GM21717 (cell line): Measurements from ENCODE around the gene SYNGR4.

Experiments
- ATAC-seq: cut with Tn5 transposase; IDR thresholded peaks from one replicate; pipeline ENCODE4 v1.9.1; 2021; ENCODE audit warnings: mild to moderate bottlenecking, moderate library complexity; ENCODE audit not compliant: unreplicated experiment

The SYNGR4 gene

GRCh38 chr19:48424694-48425219 lies 60.6 kb downstream of the SYNGR4 start:
- no peak for ATAC-seq
